GM12874 (cell line): ENCODE data around the gene UBE2A.

Source experiments
- TF ChIP-seq, protein P1 (sequence below): IDR thresholded peaks from 2 replicates; pipeline ENCODE4 v1.5.1; 2011; ENCODE audit warnings: low read depth, mild to moderate bottlenecking, control low read depth, low read length, moderate library complexity; ENCODE audit not compliant: insufficient read depth

UBE2A gene

GRCh38 chrX:119589810-119590209, 15.4 kb downstream of the UBE2A start:
- TF ChIP-seq, protein P1, sequence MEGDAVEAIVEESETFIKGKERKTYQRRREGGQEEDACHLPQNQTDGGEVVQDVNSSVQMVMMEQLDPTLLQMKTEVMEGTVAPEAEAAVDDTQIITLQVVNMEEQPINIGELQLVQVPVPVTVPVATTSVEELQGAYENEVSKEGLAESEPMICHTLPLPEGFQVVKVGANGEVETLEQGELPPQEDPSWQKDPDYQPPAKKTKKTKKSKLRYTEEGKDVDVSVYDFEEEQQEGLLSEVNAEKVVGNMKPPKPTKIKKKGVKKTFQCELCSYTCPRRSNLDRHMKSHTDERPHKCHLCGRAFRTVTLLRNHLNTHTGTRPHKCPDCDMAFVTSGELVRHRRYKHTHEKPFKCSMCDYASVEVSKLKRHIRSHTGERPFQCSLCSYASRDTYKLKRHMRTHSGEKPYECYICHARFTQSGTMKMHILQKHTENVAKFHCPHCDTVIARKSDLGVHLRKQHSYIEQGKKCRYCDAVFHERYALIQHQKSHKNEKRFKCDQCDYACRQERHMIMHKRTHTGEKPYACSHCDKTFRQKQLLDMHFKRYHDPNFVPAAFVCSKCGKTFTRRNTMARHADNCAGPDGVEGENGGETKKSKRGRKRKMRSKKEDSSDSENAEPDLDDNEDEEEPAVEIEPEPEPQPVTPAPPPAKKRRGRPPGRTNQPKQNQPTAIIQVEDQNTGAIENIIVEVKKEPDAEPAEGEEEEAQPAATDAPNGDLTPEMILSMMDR: no peak

DNA sequence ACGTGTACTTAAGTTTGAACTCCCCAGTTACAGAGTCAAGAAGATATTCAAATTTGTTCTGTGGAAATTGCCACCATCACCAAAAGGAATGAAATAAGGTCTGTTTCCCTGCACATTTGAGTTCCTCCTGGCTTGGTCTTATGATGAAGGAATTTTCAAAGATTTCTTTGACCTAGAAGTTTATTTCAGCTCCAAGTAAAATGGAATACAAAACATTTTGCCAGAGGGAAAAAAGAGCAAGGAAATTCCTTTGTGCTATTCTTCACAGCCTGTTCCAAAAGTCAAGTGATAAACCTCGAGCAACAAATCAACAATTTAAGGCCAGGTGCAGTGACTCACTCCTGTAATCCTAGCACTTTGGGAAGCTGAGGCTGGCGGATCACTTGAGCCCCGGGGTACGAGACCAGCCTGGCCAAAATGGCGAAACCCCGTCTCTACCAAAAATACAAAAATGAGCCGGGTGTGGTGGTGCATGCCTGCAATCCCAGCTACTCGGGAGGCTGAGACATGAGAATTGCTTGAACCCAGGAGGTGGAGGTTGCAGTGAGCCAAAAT, 28.4 kb downstream of the UBE2A start:
- TF ChIP-seq, protein P1: no peak

DNA sequence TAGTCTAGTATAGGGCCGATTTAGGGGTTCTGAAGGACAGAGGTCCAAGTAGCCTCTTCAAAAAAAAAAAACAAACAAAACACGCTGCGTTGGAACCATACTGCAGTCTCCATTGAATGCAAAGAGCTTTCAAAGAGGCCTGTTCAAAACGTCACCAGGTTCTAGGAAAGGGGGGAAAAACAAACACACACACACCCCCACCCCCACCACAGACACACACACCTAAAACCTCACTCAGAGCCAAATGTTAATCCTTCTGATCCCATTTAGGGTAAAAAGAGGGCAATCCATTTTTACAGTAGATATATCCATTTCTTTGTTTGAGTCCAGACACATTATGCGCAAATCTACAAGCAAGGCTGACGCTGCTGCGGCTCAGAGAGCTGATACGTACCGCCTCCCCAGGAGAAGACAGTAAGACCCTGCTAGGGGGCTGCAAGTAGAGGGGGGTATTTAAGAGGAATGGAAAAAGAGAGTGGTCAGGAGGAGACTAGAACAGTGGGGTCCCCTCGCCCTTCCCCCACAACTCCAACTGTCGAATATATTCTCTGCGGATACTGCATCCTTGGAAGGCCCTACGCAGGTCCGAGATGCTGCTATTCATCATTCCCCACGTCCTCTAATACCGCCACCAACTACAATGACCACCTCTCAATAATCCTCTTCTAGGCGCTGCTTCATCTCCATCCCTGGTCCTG, 30.6 kb downstream of the UBE2A start:
- TF ChIP-seq, protein P1: no peak

DNA sequence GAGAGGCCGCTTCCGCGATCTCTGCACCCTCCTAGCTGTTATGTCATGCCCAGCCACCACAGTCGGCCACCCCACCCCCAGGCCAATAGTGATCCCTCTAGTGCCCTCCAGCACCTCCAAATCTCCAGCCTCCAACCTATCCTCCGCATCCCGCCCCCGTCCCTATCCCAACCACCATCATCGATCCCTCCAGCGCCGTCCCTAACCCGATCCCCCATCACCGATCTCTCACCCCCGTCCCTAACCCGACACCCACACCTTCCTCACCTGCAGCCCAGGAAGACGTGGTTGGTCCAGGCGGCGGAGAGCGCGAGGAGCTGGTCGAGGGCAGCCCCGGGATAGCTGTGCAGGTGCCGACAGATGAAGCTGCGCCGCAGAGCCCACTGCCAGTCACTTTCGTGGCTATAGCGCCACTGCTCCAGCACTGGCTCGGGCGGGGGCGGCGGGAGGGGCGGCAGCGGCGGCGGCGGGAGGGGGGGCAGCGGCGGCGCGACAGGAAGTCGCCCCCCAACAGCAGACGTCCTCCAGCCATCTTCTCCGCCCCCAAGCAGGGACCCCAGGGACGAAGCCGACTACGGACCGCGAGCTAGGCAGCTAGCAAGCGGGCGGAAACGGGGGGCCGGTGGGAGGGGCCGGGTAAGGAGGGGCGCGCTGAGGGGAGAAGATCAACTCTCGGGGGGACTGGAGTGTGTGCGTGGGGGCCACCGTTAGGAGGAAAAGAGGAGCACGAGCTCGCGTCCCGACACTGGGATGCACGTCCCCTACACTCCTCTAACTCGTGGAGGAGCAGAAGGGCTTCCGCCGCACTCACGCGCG, 31.3 kb downstream of the UBE2A start:
- TF ChIP-seq, protein P1: no peak

GRCh38 chrX:119606280-119607017, 32.1 kb downstream of the UBE2A start, which contains the start of gene NKRF:
Gene NKRF (minus strand): TSS chrX:119606424.
- TF ChIP-seq, protein P1: no peak

DNA sequence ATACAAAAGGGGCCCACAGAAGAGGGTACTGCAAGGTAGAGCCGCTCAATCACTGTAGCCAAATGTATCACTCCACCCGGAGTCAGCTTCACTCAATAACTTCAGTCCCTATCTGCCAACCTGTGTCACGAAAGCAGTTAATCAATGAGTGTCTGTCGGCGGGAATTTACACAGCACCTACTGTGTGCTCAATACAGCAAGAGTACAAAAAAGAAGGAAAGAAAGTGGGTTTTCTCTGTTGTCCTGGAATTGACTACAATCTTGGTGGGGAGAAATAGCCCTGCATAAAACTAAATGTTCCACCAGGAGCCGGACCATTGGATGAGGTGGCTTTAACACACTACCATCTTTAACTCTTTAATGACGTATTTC, 32.6 kb downstream of the UBE2A start:
- TF ChIP-seq, protein P1: no peak

DNA sequence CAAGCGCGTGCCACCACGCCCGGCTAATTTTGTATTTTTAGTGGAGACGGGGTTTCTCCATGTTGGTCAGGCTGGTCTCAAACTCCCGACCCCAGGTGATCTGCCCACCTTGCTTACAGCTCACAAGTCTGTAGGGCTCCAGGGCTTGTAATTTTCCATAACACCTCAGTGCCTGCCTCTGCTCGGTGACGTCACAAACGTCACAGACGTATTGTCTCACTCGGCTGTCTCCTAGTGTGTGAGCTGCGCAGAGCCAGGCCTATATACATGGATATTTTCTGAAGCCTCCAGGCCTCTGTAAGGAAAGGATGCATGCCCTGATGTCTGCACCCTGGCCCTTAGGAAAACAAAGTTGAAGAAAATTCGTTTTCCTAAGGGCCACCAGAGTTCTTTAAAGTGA, 40.4 kb downstream of the UBE2A start:
- TF ChIP-seq, protein P1: no peak
